ENCODE results near the gene ARGLU1.

The ARGLU1 gene

GRCh38 chr13:106550570-106551135 is 17.3 kb downstream of the ARGLU1 start:
- in situ Hi-C loops (cut with HindIII; ENCODE audit: low sequenced_read_pairs) = no loop called here

- in situ Hi-C loops (cut with HindIII; ENCODE audit: low sequenced_read_pairs) = no loop called here
Observed at GRCh38 chr13:106548064-106548696, 19.8 kb downstream of the ARGLU1 start.

GRCh38 chr13:106541826-106542225 is 26.1 kb downstream of the ARGLU1 start:
- in situ Hi-C loops (cut with HindIII; ENCODE audit: low sequenced_read_pairs) = no loop called here

GRCh38 chr13:106540613-106541012 is 27.3 kb downstream of the ARGLU1 start:
- in situ Hi-C loops (cut with HindIII; ENCODE audit: low sequenced_read_pairs) = no loop called here

GRCh38 chr13:106537521-106537920 is 30.4 kb downstream of the ARGLU1 start:
- in situ Hi-C loops (cut with HindIII; ENCODE audit: low sequenced_read_pairs) = no loop called here

- in situ Hi-C loops (cut with HindIII; ENCODE audit: low sequenced_read_pairs) = no loop called here
Observed at GRCh38 chr13:106536244-106537034, 31.5 kb downstream of the ARGLU1 start.

- in situ Hi-C loops (cut with HindIII; ENCODE audit: low sequenced_read_pairs) = no loop called here
Observed at GRCh38 chr13:106535552-106536243, 32.2 kb downstream of the ARGLU1 start, which contains the start of gene EFNB2. TSS of gene EFNB2 (minus strand) at chr13:106535662. CDS start at chr13:106534964, 698 bp downstream.

GRCh38 chr13:106534639-106535551 is 33.0 kb downstream of the ARGLU1 start:
- in situ Hi-C loops (cut with HindIII; ENCODE audit: low sequenced_read_pairs) = loop anchor here (5.0 kb wide), 2 partner anchors 32 to 1118 kb away; partner anchors contain the start of gene ARGLU1

GRCh38 chr13:106533943-106534638 is 33.8 kb downstream of the ARGLU1 start:
- in situ Hi-C loops (cut with HindIII; ENCODE audit: low sequenced_read_pairs) = loop anchor here (5.0 kb wide), 2 partner anchors 33 to 1117 kb away; partner anchors contain the start of gene ARGLU1

GRCh38 chr13:106533101-106533942 is 34.6 kb downstream of the ARGLU1 start:
- in situ Hi-C loops (cut with HindIII; ENCODE audit: low sequenced_read_pairs) = loop anchor here (5.0 kb wide), 2 partner anchors 34 to 1116 kb away; partner anchors contain the start of gene ARGLU1

GRCh38 chr13:106532111-106532929 is 35.6 kb downstream of the ARGLU1 start:
- in situ Hi-C loops (cut with HindIII; ENCODE audit: low sequenced_read_pairs) = loop anchor here (5.0 kb wide), 2 partner anchors 35 to 1115 kb away; partner anchors contain the start of gene ARGLU1

- in situ Hi-C loops (cut with HindIII; ENCODE audit: low sequenced_read_pairs) = loop anchor here (5.0 kb wide), 2 partner anchors 36 to 1114 kb away; partner anchors contain the start of gene ARGLU1
Observed at GRCh38 chr13:106530980-106531481, 36.9 kb downstream of the ARGLU1 start.

GRCh38 chr13:106530171-106530851 is 37.6 kb downstream of the ARGLU1 start:
- in situ Hi-C loops (cut with HindIII; ENCODE audit: low sequenced_read_pairs) = loop anchor here (5.0 kb wide), 2 partner anchors 37 to 1113 kb away; partner anchors contain the start of gene ARGLU1

- in situ Hi-C loops (cut with HindIII; ENCODE audit: low sequenced_read_pairs) = loop anchor here (5.0 kb wide), 2 partner anchors 38 to 1112 kb away; partner anchors contain the start of gene ARGLU1
Observed at GRCh38 chr13:106529415-106530170, 38.3 kb downstream of the ARGLU1 start.

GRCh38 chr13:106528718-106529414 is 39.1 kb downstream of the ARGLU1 start:
- in situ Hi-C loops (cut with HindIII; ENCODE audit: low sequenced_read_pairs) = no loop called here
